NT2/D1 (cell line): ENCODE data around the gene DIAPH2.

Experiments
- DNase-seq: peaks from one replicate; pipeline ENCODE4 v3.0.0-alpha.2; 2011; ENCODE audit warnings: low read depth, low spot score
- H3K27me3 ChIP-seq: 2 replicates; pipeline ENCODE4 v1.6.0; 2011; ENCODE audit warnings: mild to moderate bottlenecking; ENCODE audit not compliant: insufficient read length, insufficient read depth
- H3K36me3 ChIP-seq: 2 replicates; pipeline ENCODE4 v1.6.1; 2011; ENCODE audit warnings: mild to moderate bottlenecking, low read length, mixed read lengths; ENCODE audit not compliant: insufficient read depth, insufficient read length
- H3K4me1 ChIP-seq: 2 replicates; pipeline ENCODE4 v1.5.1; 2011; ENCODE audit not compliant: insufficient read depth, insufficient read length
- H3K4me3 ChIP-seq: 2 replicates; pipeline ENCODE4 v1.5.1; 2011; ENCODE audit warnings: low read depth; ENCODE audit not compliant: insufficient read length
- H3K9ac ChIP-seq: 2 replicates; pipeline ENCODE4 v1.6.0; 2011; ENCODE audit warnings: low read depth; ENCODE audit not compliant: insufficient read length
- H3K9me3 ChIP-seq: 2 replicates; pipeline ENCODE4 v1.5.1; 2011; ENCODE audit warnings: mild to moderate bottlenecking, low read length; ENCODE audit not compliant: insufficient read depth
- SUZ12 ChIP-seq: IDR thresholded peaks from 2 replicates; pipeline ENCODE4 v1.6.1; 2011; ENCODE audit not compliant: insufficient read length, insufficient read depth; ENCODE audit errors: extremely low read depth
- YY1 ChIP-seq: IDR thresholded peaks from 2 replicates; pipeline ENCODE4 v1.6.1; 2011; ENCODE audit not compliant: insufficient read length, insufficient read depth
- ZNF274 ChIP-seq: IDR thresholded peaks from 2 replicates; pipeline ENCODE4 v1.6.1; 2011; ENCODE audit warnings: mild to moderate bottlenecking, low read depth, low read length

DIAPH2 gene

GRCh38 chrX:97119474-97120109, 434.9 kb downstream of the DIAPH2 start:
- Histone ChIP-seq H3K9me3 (no peaks in the 10 kb centered on the region), H3K36me3 (no peaks in the 10 kb centered on the region), H3K27me3 (no peaks in the 10 kb centered on the region), H3K4me3 (no peak overlapping the region), H3K4me1 (no peaks in the 10 kb centered on the region), H3K9ac (no peak overlapping the region)
- no peak for DNase-seq
- TF ChIP-seq ZNF274 (no peak), YY1 (no peak), SUZ12 (no peak)

- Histone ChIP-seq H3K36me3 (no peaks in the 10 kb centered on the region), H3K27me3 (no peaks in the 10 kb centered on the region), H3K4me3 (no peak overlapping the region), H3K4me1 (no peaks in the 10 kb centered on the region), H3K9me3 (no peaks in the 10 kb centered on the region), H3K9ac (no peak overlapping the region)
- TF ChIP-seq SUZ12 = no peak
- no peak for DNase-seq
Measured at GRCh38 chrX:97123001-97123400, 438.4 kb downstream of the DIAPH2 start.

- Histone ChIP-seq H3K36me3 (no peaks in the 10 kb centered on the region), H3K9me3 (no peaks in the 10 kb centered on the region), H3K27me3 (no peaks in the 10 kb centered on the region), H3K4me1 (no peaks in the 10 kb centered on the region), H3K9ac (no peak overlapping the region), H3K4me3 (no peak overlapping the region)
- no peak for TF ChIP-seq YY1
- no peak for TF ChIP-seq ZNF274
- TF ChIP-seq SUZ12 = no peak
- no peak for DNase-seq
Measured at GRCh38 chrX:97126020-97126419, 441.4 kb downstream of the DIAPH2 start.

GRCh38 chrX:97132664-97133415, 448.2 kb downstream of the DIAPH2 start:
- Histone ChIP-seq H3K27me3 (no peaks in the 10 kb centered on the region), H3K9me3 (no peaks in the 10 kb centered on the region), H3K9ac (no peak overlapping the region), H3K4me3 (no peak overlapping the region), H3K4me1 (no peaks in the 10 kb centered on the region), H3K36me3 (no peaks in the 10 kb centered on the region)
- DNase-seq = no peak
- TF ChIP-seq YY1 (no peak), ZNF274 (no peak), SUZ12 (no peak)

GRCh38 chrX:97145934-97146333, 461.3 kb downstream of the DIAPH2 start:
- H3K36me3 ChIP-seq = no peaks in the 10 kb centered on the region
- H3K4me3 ChIP-seq = no peak overlapping the region
- DNase-seq = no peak
- H3K27me3 ChIP-seq = no peaks in the 10 kb centered on the region
- no peaks in the 10 kb centered on the region for H3K4me1 ChIP-seq
- TF ChIP-seq SUZ12 = no peak
- TF ChIP-seq YY1 = no peak
- TF ChIP-seq ZNF274 = no peak
- no peak overlapping the region for H3K9ac ChIP-seq
- H3K9me3 ChIP-seq = no peaks in the 10 kb centered on the region

- H3K9me3 ChIP-seq = no peaks in the 10 kb centered on the region
- H3K4me3 ChIP-seq = no peak overlapping the region
- H3K9ac ChIP-seq = no peak overlapping the region
- no peaks in the 10 kb centered on the region for H3K36me3 ChIP-seq
- H3K4me1 ChIP-seq = no peaks in the 10 kb centered on the region
- DNase-seq = no peak
- no peak for TF ChIP-seq SUZ12
- TF ChIP-seq ZNF274 = no peak
- TF ChIP-seq YY1 = no peak
- H3K27me3 ChIP-seq = no peaks in the 10 kb centered on the region
Measured at GRCh38 chrX:97155816-97156215, 471.2 kb downstream of the DIAPH2 start.

- no peaks in the 10 kb centered on the region for H3K9me3 ChIP-seq
- TF ChIP-seq SUZ12 = no peak
- TF ChIP-seq ZNF274 = no peak
- H3K4me3 ChIP-seq = no peak overlapping the region
- H3K27me3 ChIP-seq = no peaks in the 10 kb centered on the region
- H3K36me3 ChIP-seq = no peaks in the 10 kb centered on the region
- no peaks in the 10 kb centered on the region for H3K4me1 ChIP-seq
- no peak overlapping the region for H3K9ac ChIP-seq
- no peak for DNase-seq
Measured at GRCh38 chrX:97158269-97158668, 473.6 kb downstream of the DIAPH2 start.
